K562 (cell line): ENCODE data around the gene NFATC3. TPM values are rescaled to one million over a fixed set of nuclear protein-coding genes. Genes with fewer than 3 reads are reported as not detected.
A peak's percentile ranks its signal among the peaks of the same experiment; 100 is the strongest.

Experiments
- ATAC-seq: fragments of 200-7000 bp; cut with Tn5 transposase; 3 replicates; pipeline ENCODE4 v1.9.1; 2020; ENCODE audit warnings: moderate library complexity
- BruUV-seq: library from RNA; stranded (reverse); fragments of 400-500 nt; replicated peaks from 2 replicates; lab custom pipeline; 2021; lab: Mats Ljungman, UMichigan
- CTCF ChIA-PET: fragments of 300-600 bp; formaldehyde crosslinking; extraction: SDS; loops from one replicate; lab custom pipeline; 2021; ENCODE audit warnings: low intra/inter-chr PET ratio; lab: Yijun Ruan, JAX
- POLR2A ChIA-PET: fragments of 300-600, 350-650 bp; sonication (Branson Sonifier 250); formaldehyde crosslinking; extraction: SDS; loops from one replicate; lab custom pipeline; 2021; ENCODE audit warnings: antibody characterized with exemption, inconsistent platforms; lab: Yijun Ruan, JAX
- DNase-seq, 4 experiments: peaks; one replicate each; pipeline versions ENCODE4 v3.0.0 to v3.0.0-alpha.2; 2011 to 2018; ENCODE audit warnings: low spot score in 3 of 4, mixed read lengths in 3 of 4; ENCODE audit errors: extremely low read depth in 1 of 4
- FAIRE-seq: peaks from 2 replicates; lab custom pipeline; 2011; peaks lifted over from hg19 to GRCh38; lab: Jason Lieb, UNC
- H2AFZ ChIP-seq: 2 replicates; pipeline ENCODE4 v1.6.0; 2011; ENCODE audit warnings: low read depth, low read length, control low read depth, inconsistent platforms
- H3K27ac ChIP-seq: fragments of 200-600 bp; 3 replicates; pipeline ENCODE4 v1.8.0; 2011; ENCODE audit warnings: low read depth, mild to moderate bottlenecking, control low read depth, inconsistent platforms, low read length, moderate library complexity, mixed read lengths; ENCODE audit errors: extremely low read depth
- H3K27me3 ChIP-seq, 2 experiments: fragments of 300-600 bp in 1 of 2; 2 replicates in 1 of 2; 3 replicates in 1 of 2; pipeline versions ENCODE4 v1.6.0 to v1.8.0; 2011; ENCODE audit warnings: inconsistent platforms in 2 of 2, low read length in 2 of 2, mild to moderate bottlenecking in 1 of 2, mixed read lengths in 1 of 2, moderate library complexity in 1 of 2; ENCODE audit not compliant: control insufficient read depth in 2 of 2, insufficient read depth in 2 of 2
- H3K36me3 ChIP-seq: fragments of 300-600 bp; 3 replicates; pipeline ENCODE4 v1.8.0; 2011; ENCODE audit warnings: mild to moderate bottlenecking, low read length, inconsistent platforms; ENCODE audit not compliant: control insufficient read depth, insufficient read depth
- H3K4me1 ChIP-seq, 2 experiments: fragments of 200-600 bp in 1 of 2; replicated peaks in 1 of 2; 2 replicates in 1 of 2; 3 replicates in 1 of 2; pipeline versions ENCODE4 v1.5.1 to v1.8.0; 2011; ENCODE audit warnings: inconsistent platforms in 2 of 2, low read length in 2 of 2, mild to moderate bottlenecking in 1 of 2, mixed read lengths in 1 of 2, moderate library complexity in 1 of 2; ENCODE audit not compliant: control insufficient read depth in 2 of 2, insufficient read depth in 2 of 2
- H3K4me2 ChIP-seq: 2 replicates; pipeline ENCODE4 v1.6.1; 2011; ENCODE audit warnings: low read length, control low read depth, inconsistent platforms, mixed read lengths; ENCODE audit not compliant: insufficient read depth
- H3K4me3 ChIP-seq: fragments of 200-600 bp; sonication (generic), shearing (Covaris generic); 2 replicates; pipeline ENCODE4 v1.5.1; 2016; ENCODE audit warnings: control low read depth, inconsistent platforms
- H3K79me2 ChIP-seq: fragments of 200-600 bp; 3 replicates; pipeline ENCODE4 v1.8.0; 2011; ENCODE audit warnings: low read length, inconsistent platforms; ENCODE audit not compliant: control insufficient read depth, insufficient read depth
- H3K9ac ChIP-seq, 2 experiments: 2 replicates each; pipeline versions ENCODE4 v1.6.0 to v1.6.1; 2011; ENCODE audit warnings: low read depth in 2 of 2, low read length in 2 of 2, control low read depth in 1 of 2, inconsistent platforms in 1 of 2, mild to moderate bottlenecking in 1 of 2, mixed read lengths in 1 of 2; ENCODE audit not compliant: insufficient read depth in 1 of 2
- H3K9me1 ChIP-seq: one replicate; pipeline ENCODE4 v1.6.0; 2011; ENCODE audit warnings: inconsistent platforms, mild to moderate bottlenecking, low read length, moderate library complexity; ENCODE audit not compliant: control insufficient read depth, insufficient read depth
- H3K9me3 ChIP-seq: replicated peaks from 2 replicates; pipeline ENCODE4 v1.5.1; 2011; ENCODE audit warnings: low read depth, low read length, inconsistent platforms; ENCODE audit not compliant: control insufficient read depth, insufficient read depth
- H4K20me1 ChIP-seq: replicated peaks from 2 replicates; pipeline ENCODE4 v1.6.1; 2011; ENCODE audit warnings: low read length, inconsistent platforms, mixed read lengths; ENCODE audit not compliant: control insufficient read depth, insufficient read depth
- ARID2 ChIP-seq: fragments of 450-650 bp; IDR thresholded peaks from 2 replicates; pipeline ENCODE4 v1.6.1; 2017; ENCODE audit warnings: antibody characterized with exemption, mild to moderate bottlenecking
- CAMTA2 ChIP-seq: fragments of 250-450 bp; sonication (Bioruptor Pico); conservative IDR thresholded peaks from 2 replicates; pipeline ENCODE4 v1.5.1; 2022
- CBFA2T2 ChIP-seq: fragments of 450-650 bp; conservative IDR thresholded peaks from 2 replicates; pipeline ENCODE4 v1.6.1; 2017; ENCODE audit warnings: mild to moderate bottlenecking
- CREB5 ChIP-seq: fragments of 250-450 bp; sonication (Bioruptor Pico); IDR thresholded peaks from 2 replicates; pipeline ENCODE4 v1.5.0; 2020; ENCODE audit warnings: mild to moderate bottlenecking
- ELF2 ChIP-seq: fragments of 250-450 bp; sonication (Bioruptor Pico); IDR thresholded peaks from 2 replicates; pipeline ENCODE4 v1.5.0; 2021; ENCODE audit warnings: mild to moderate bottlenecking
- ILK ChIP-seq: fragments of 450-650 bp; IDR thresholded peaks from 2 replicates; pipeline ENCODE4 v1.6.1; 2016; ENCODE audit warnings: missing genetic modification characterization, low read depth, mild to moderate bottlenecking, missing compliant biosample characterization, moderate library complexity, borderline replicate concordance
- L3MBTL2 ChIP-seq: fragments of 450-650 bp; IDR thresholded peaks from 2 replicates; pipeline ENCODE4 v1.6.1; 2016; ENCODE audit warnings: mild to moderate bottlenecking, moderate library complexity
- MYC ChIP-seq, 2 experiments: fragments of 250-450 bp in 1 of 2; sonication (Bioruptor Pico) in 1 of 2; IDR thresholded peaks; 2 replicates each; pipeline versions ENCODE4 v1.5.1 to v1.6.1; 2012 to 2021; ENCODE audit warnings: low read depth in 2 of 2, borderline replicate concordance in 1 of 2, improper control_type of control experiment in 1 of 2, low read length in 1 of 2, mild to moderate bottlenecking in 1 of 2, moderate library complexity in 1 of 2
- NR2F6 ChIP-seq: fragments of 450-650 bp; formaldehyde crosslinking; IDR thresholded peaks from 2 replicates; pipeline ENCODE4 v1.4.0; 2020; ENCODE audit warnings: mild to moderate bottlenecking
- PHB2 ChIP-seq: fragments of 450-650 bp; IDR thresholded peaks from 2 replicates; pipeline ENCODE4 v1.6.1; 2017; ENCODE audit warnings: low read depth
- ZNF395 ChIP-seq: fragments of 200-800 bp; sonication (Bioruptor generic); IDR thresholded peaks from 2 replicates; pipeline ENCODE4 v1.6.1; 2017; ENCODE audit warnings: missing genetic modification characterization, missing compliant biosample characterization
- ZNF592 ChIP-seq: fragments of 450-650 bp; IDR thresholded peaks from 2 replicates; pipeline ENCODE4 v1.6.1; 2017; ENCODE audit warnings: antibody characterized with exemption, mild to moderate bottlenecking
- ZNF766 ChIP-seq: fragments of 200-800 bp; sonication (Bioruptor generic); conservative IDR thresholded peaks from 2 replicates; pipeline ENCODE4 v1.6.1; 2016; ENCODE audit warnings: missing genetic modification characterization, missing compliant biosample characterization
- WGBS: fragments of 100-300 bp; shearing (Covaris generic); methylation state at CpG from one replicate; pipeline ENCODE4 v1.1.6; 2016; ENCODE audit warnings: low coverage, mixed read lengths; ENCODE audit not compliant: insufficient coverage; ENCODE audit errors: missing lambda C conversion rate; 5-methylcytosine and 5-hydroxymethylcytosine counted together
- in situ Hi-C: fragments of 300-500 bp; cut with MboI; formaldehyde crosslinking; loops from 4 replicates; pipeline ENCODE4 v1.15.0; 2018; ENCODE audit warnings: inconsistent platforms, mixed read lengths
- intact Hi-C: fragments of 100-400 bp; cut with micrococcal nuclease; formaldehyde crosslinking; loops from 2 replicates; pipeline ENCODE4 v1.14.2; 2022
- polyA plus RNA-seq, 8 experiments: library from polyadenylated mRNA; depleted of rRNA in 4 of 8; stranded (reverse) in 5 of 8; unstranded in 3 of 8; fragments of >200 nt; fragmentation: Nextera tagmentation in 2 of 8; fragmentation: Illumina TruSeq in 1 of 8; extraction: Ambion mirVana in 2 of 8; extraction: Trizol in 1 of 8; gene quantifications; 2 replicates each; pipeline versions ENCODE4 v1.2.1 to v1.2.3, GENCODE V29; 2011 to 2014; ENCODE audit warnings: inconsistent platforms in 1 of 8, missing spikeins in 1 of 8
- total RNA-seq, 7 experiments: library from RNA; depleted of rRNA in 6 of 7; stranded (reverse); fragments of >200 nt in 6 of 7; fragmentation: Illumina TruSeq in 2 of 7; extraction: Trizol in 2 of 7; gene quantifications; 2 replicates each; pipeline versions ENCODE4 v1.2.1 to v1.2.3, GENCODE V29; 2011 to 2021; ENCODE audit warnings: low replicate concordance in 1 of 7

NFATC3 gene
- total and polyA plus RNA-seq, 9 of the 15 experiments (the other 6 are each of a cell fraction or from before 2014, with no cell fraction given): 15.7 to 98.4 (median 59.4) TPM

GRCh38 chr16:68077866-68078700 is 7.1 kb upstream of the NFATC3 start:
- peaks cover 40 to 51% of the 10 kb centered on the region in 2 experiments for H3K4me1 ChIP-seq
- H3K4me2 ChIP-seq: no peak overlapping the region
- peaks cover 4% of the 10 kb centered on the region; the same call in 1 of the 3 replicates for H3K79me2 ChIP-seq
- peak overlapping the region; percentile 98 for H3K27ac ChIP-seq
- no peak overlapping the region for H3K4me3 ChIP-seq
- TF ChIP-seq ZNF766 (CRISPR knock-in tag) (peak; percentile 24; the same call in 1 of the 2 replicates), CAMTA2 (CRISPR knock-in tag) (no peak), ZNF592 (peak; percentile 60; the same call in 1 of the 2 replicates), PHB2 (no peak), ELF2 (no peak), L3MBTL2 (peak; percentile 30; the same call in 1 of the 2 replicates), ILK (no peak), CBFA2T2 (0 out of 2 replicates have a peak, but pooled peaks have one; percentile 4), NR2F6 (CRISPR knock-in tag) (no peak), CREB5 (CRISPR knock-in tag) (no peak), ARID2 (no peak), MYC (IDR thresholded peaks at IDR 0.05; ENCODE audit: low read depth, low read length) (no peak), MYC (CRISPR knock-in tag; IDR thresholded peaks at IDR 0.05; ENCODE audit: borderline replicate concordance, low read depth) (peak; percentile 9; the same call in 1 of the 2 replicates), ZNF395 (CRISPR knock-in tag) (peak; percentile 72; the same call in 1 of the 2 replicates)
- CTCF ChIA-PET: no interaction called here
- H3K9me3 ChIP-seq: no peaks in the 10 kb centered on the region
- FAIRE-seq: peak; percentile 56
- no peak for DNase-seq
- no TSS peak for BruUV-seq
- in situ Hi-C loops (loop anchor here (10.0 kb wide), 1 partner anchor 147 kb away; no protein-coding TSS in a partner anchor), intact Hi-C loops (no loop called here)
- POLR2A ChIA-PET: interaction anchor here (0.8 kb wide), 1 partner anchor 99 kb away, joined by 3 read pairs; no protein-coding TSS in a partner anchor
- WGBS: 69% methylated on average over 6 of the region's 7 CpGs
- peaks cover 2% of the 10 kb centered on the region for H3K9me1 ChIP-seq
- peaks cover 53% of the 10 kb centered on the region; the same call in 2 of the 3 replicates for H3K36me3 ChIP-seq
- H3K9ac ChIP-seq: peak overlapping the region; percentile 74 to 75; a peak in 3 of 4 replicates
- H2AFZ ChIP-seq: no peak overlapping the region
- no peaks in the 10 kb centered on the region for H3K27me3 ChIP-seq
- no peaks in the 10 kb centered on the region for H4K20me1 ChIP-seq
- ATAC-seq: no peak
